ENCODE data around the gene CBR1.
A peak's percentile ranks its signal among the peaks of the same experiment; 100 is the strongest.
"Not testable (repeated sequence)": the region's sequence is repeated elsewhere in the genome, so short reads cannot be mapped to it uniquely, and the experiment has no call there.

Gene CBR1

DNA sequence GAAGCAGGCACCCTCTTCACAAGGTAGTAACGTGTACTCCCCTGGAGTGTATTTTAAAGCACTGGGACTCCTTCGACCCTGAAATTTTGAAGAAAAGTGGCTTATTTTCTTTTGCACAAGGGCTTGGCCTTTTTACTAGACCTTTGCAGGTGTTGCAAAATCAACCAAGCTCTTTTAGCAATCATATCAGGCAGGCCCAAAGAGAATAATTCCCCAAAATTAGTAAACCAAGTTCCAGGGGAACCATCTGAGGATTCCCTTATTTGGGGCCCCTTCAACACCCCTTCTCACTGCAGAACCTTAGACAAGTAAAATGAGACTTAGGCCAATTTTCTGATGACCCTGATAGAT is 28.3 kb downstream of the CBR1 start:
- H3K9me3 ChIP-seq (replicated peaks in 1 of 2; ENCODE audit: control insufficient read depth in 2 of 2, insufficient read depth in 1 of 2, low read depth in 1 of 2, low read length in 2 of 2), result peaks cover 0 to 4% of the 10 kb centered on the region in 2 donors
- no peak overlapping the region for H3K4me2 ChIP-seq (ENCODE audit: insufficient read depth, low read length, poor library complexity, severe bottlenecking)
- WGBS, 2 donors (ENCODE audit: extremely low coverage in 2 of 2, insufficient read length in 2 of 2, insufficient replicate concordance in 1 of 2), result no CpG with 5 or more reads among the region's 2 CpGs
- H3K23ac ChIP-seq (ENCODE audit: low read depth, low read length, poor library complexity), result no peak overlapping the region
- DNase-seq (ENCODE audit: low spot score), result no peak
- no peak overlapping the region for H3K9ac ChIP-seq (ENCODE audit: low read depth, low read length, poor library complexity)
- peaks cover 0 to 27% (median 0%) of the 10 kb centered on the region in 3 experiments for H3K27me3 ChIP-seq (ENCODE audit: control insufficient read depth in 3 of 3, insufficient read depth in 3 of 3, low read depth in 1 of 3, low read length in 3 of 3)
- no peak overlapping the region for H2BK5ac ChIP-seq (ENCODE audit: low read length)
- no peak overlapping the region for H2AK5ac ChIP-seq (ENCODE audit: low read depth, low read length)
- H3K18ac ChIP-seq (ENCODE audit: low read length), result no peak overlapping the region
- no peaks in the 10 kb centered on the region for H3K79me1 ChIP-seq (ENCODE audit: low read depth, low read length)
- H2BK15ac ChIP-seq (ENCODE audit: low read length), result no peak overlapping the region
- H2BK12ac ChIP-seq (ENCODE audit: low read length), result no peak overlapping the region
- H2AFZ ChIP-seq (ENCODE audit: low read length), result no peak overlapping the region
- no peak overlapping the region for H3K4ac ChIP-seq (ENCODE audit: low read length)
- H3K4me1 ChIP-seq (ENCODE audit: control insufficient read depth in 2 of 2, insufficient read depth in 1 of 2, low read depth in 1 of 2, low read length in 2 of 2), result peaks cover 0 to 1% of the 10 kb centered on the region in 2 donors
- H3K36me3 ChIP-seq (replicated peaks in 1 of 2; ENCODE audit: control insufficient read depth in 2 of 2, insufficient read depth in 2 of 2, low read length in 2 of 2), result no peaks in the 10 kb centered on the region
- no peak overlapping the region for H2BK120ac ChIP-seq (ENCODE audit: low read depth, low read length)
- H4K91ac ChIP-seq (ENCODE audit: low read depth, low read length, poor library complexity), result no peak overlapping the region
- H4K8ac ChIP-seq (ENCODE audit: low read depth, low read length), result no peak overlapping the region
- no peak overlapping the region for H3K27ac ChIP-seq (replicated peaks; ENCODE audit: low read length)
- no peak overlapping the region for H3K4me3 ChIP-seq (ENCODE audit: low read length in 2 of 2)
- H3K14ac ChIP-seq (ENCODE audit: low read length), result no peak overlapping the region

DNA sequence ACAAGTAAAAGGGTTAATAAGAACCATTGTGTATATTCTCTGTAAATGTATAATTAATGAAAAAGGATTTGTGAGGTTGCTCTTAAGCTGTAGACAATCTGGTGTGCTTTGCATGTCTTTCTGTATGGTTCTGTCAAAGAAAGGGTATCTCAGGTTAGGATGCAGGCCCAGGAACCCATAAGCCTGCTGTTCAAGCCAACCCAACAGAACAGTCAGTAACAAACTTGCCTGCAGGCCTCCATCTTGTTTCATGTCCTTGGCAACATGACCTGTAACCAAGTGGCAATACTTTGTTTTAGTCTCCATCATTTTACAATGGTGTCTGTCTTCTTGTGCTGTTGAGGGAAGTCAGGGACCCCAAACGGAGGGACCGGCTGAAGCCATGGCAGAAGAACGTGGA is 29.2 kb downstream of the CBR1 start:
- Histone ChIP-seq H3K4me1 (ENCODE audit: control insufficient read depth in 2 of 2, insufficient read depth in 1 of 2, low read depth in 1 of 2, low read length in 2 of 2) (peaks cover 0 to 1% of the 10 kb centered on the region in 2 donors), H3K79me1 (ENCODE audit: low read depth, low read length) (no peaks in the 10 kb centered on the region), H4K8ac (ENCODE audit: low read depth, low read length) (no peak overlapping the region), H2BK12ac (ENCODE audit: low read length) (no peak overlapping the region), H3K4me3 (ENCODE audit: low read length in 2 of 2) (peak overlapping the region in 1 of 2 donors; percentile 51), H3K14ac (ENCODE audit: low read length) (no peak overlapping the region), H2BK120ac (ENCODE audit: low read depth, low read length) (no peak overlapping the region), H3K27ac (replicated peaks; ENCODE audit: low read length) (no peak overlapping the region), H3K36me3 (replicated peaks in 1 of 2; ENCODE audit: control insufficient read depth in 2 of 2, insufficient read depth in 2 of 2, low read length in 2 of 2) (no peaks in the 10 kb centered on the region), H2BK5ac (ENCODE audit: low read length) (no peak overlapping the region), H2BK15ac (ENCODE audit: low read length) (no peak overlapping the region), H3K4me2 (ENCODE audit: insufficient read depth, low read length, poor library complexity, severe bottlenecking) (no peak overlapping the region), H3K23ac (ENCODE audit: low read depth, low read length, poor library complexity) (no peak overlapping the region), H3K18ac (ENCODE audit: low read length) (no peak overlapping the region), H3K27me3 (ENCODE audit: control insufficient read depth in 3 of 3, insufficient read depth in 3 of 3, low read depth in 1 of 3, low read length in 3 of 3) (peaks cover 0 to 27% (median 0%) of the 10 kb centered on the region in 3 experiments), H3K4ac (ENCODE audit: low read length) (no peak overlapping the region), H3K9me3 (replicated peaks in 1 of 2; ENCODE audit: control insufficient read depth in 2 of 2, insufficient read depth in 1 of 2, low read depth in 1 of 2, low read length in 2 of 2) (peaks cover 0 to under 1% of the 10 kb centered on the region in 2 donors), H2AK5ac (ENCODE audit: low read depth, low read length) (no peak overlapping the region), H4K91ac (ENCODE audit: low read depth, low read length, poor library complexity) (no peak overlapping the region), H2AFZ (ENCODE audit: low read length) (no peak overlapping the region), H3K9ac (ENCODE audit: low read depth, low read length, poor library complexity) (no peak overlapping the region)
- DNase-seq (ENCODE audit: low spot score), result no peak
- no CpG with 5 or more reads among the region's 3 CpGs for WGBS, 2 donors (ENCODE audit: extremely low coverage in 2 of 2, insufficient read length in 2 of 2, insufficient replicate concordance in 1 of 2)

DNA sequence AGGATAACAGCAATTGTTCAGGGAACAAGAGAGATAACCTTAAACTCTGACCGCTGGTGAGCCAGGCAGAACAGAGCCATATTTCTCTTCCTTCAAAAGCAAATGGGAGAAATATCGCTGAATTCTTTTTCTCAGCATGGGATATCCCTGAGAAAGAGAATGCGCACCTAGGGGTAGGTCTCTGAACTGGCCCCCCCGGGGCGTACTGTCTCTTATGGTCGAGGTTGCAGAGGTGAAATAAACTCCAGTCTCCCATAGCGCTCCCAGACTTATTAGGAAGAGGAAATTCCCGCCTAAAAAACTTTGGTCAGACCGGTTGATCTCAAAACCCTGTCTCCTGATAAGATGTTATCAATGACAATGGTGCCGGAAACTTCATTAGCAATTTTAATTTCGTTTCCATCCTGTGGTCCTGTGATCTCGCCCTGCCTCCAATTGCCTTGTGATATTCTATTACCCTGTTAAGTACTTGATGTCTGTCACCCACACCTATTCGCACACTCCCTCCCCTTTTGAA is 29.9 kb downstream of the CBR1 start:
- not testable (repeated sequence) for H3K36me3 ChIP-seq (replicated peaks in 1 of 2; ENCODE audit: control insufficient read depth in 2 of 2, insufficient read depth in 2 of 2, low read length in 2 of 2); H2BK5ac ChIP-seq (ENCODE audit: low read length); H3K18ac ChIP-seq (ENCODE audit: low read length); DNase-seq (ENCODE audit: low spot score); H2AFZ ChIP-seq (ENCODE audit: low read length); H3K4me3 ChIP-seq (ENCODE audit: low read length in 2 of 2); H3K9ac ChIP-seq (ENCODE audit: low read depth, low read length, poor library complexity); H3K23ac ChIP-seq (ENCODE audit: low read depth, low read length, poor library complexity); H3K14ac ChIP-seq (ENCODE audit: low read length); H3K4ac ChIP-seq (ENCODE audit: low read length); H3K4me2 ChIP-seq (ENCODE audit: insufficient read depth, low read length, poor library complexity, severe bottlenecking); H3K27ac ChIP-seq (replicated peaks; ENCODE audit: low read length); H4K8ac ChIP-seq (ENCODE audit: low read depth, low read length); H3K9me3 ChIP-seq (replicated peaks in 1 of 2; ENCODE audit: control insufficient read depth in 2 of 2, insufficient read depth in 1 of 2, low read depth in 1 of 2, low read length in 2 of 2); H2AK5ac ChIP-seq (ENCODE audit: low read depth, low read length); H2BK15ac ChIP-seq (ENCODE audit: low read length); H2BK120ac ChIP-seq (ENCODE audit: low read depth, low read length); H2BK12ac ChIP-seq (ENCODE audit: low read length); H4K91ac ChIP-seq (ENCODE audit: low read depth, low read length, poor library complexity); H3K79me1 ChIP-seq (ENCODE audit: low read depth, low read length); H3K4me1 ChIP-seq (ENCODE audit: control insufficient read depth in 2 of 2, insufficient read depth in 1 of 2, low read depth in 1 of 2, low read length in 2 of 2)
- WGBS, 2 donors (ENCODE audit: extremely low coverage in 2 of 2, insufficient read length in 2 of 2, insufficient replicate concordance in 1 of 2), result no CpG with 5 or more reads among the region's 13 CpGs
- H3K27me3 ChIP-seq (ENCODE audit: control insufficient read depth in 3 of 3, insufficient read depth in 3 of 3, low read depth in 1 of 3, low read length in 3 of 3), result peaks cover 0 to 28% (median 0%) of the 10 kb centered on the region in 3 experiments

DNA sequence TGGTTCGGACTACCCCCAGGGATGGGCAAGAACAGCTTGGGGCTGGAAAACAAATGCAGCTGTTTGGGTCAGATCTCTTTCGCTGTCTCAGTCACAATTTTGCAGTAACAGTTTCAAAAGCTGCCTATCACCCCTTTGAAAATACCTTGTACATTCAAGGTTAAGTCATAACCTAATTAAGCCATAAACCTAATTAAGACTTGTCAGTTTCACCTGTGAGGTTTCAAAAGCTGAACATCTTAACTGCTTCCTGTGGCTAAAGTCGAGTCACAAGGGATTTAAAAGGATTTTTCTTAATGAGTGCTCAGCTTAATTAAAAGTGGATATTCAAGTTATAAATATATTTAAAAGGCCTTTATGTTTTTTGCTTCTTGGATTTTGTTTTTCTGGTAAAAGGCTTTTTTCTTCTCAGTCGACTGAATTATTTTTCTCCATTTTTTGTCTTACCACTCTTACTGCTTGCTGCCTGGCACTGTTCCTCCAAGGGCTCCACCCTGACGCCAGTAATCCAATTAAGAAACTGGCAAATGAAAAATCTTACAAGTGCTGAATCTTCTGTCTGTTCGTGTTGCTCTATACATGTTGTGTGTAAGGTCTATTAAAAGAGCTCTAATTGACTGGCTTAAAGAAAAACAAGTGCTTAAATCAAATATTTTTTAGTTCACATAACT is 31.3 kb downstream of the CBR1 start:
- Histone ChIP-seq H3K27me3 (ENCODE audit: control insufficient read depth in 3 of 3, insufficient read depth in 3 of 3, low read depth in 1 of 3, low read length in 3 of 3) (peaks cover 0 to 35% (median 0%) of the 10 kb centered on the region in 3 experiments), H3K23ac (ENCODE audit: low read depth, low read length, poor library complexity) (no peak overlapping the region), H2BK15ac (ENCODE audit: low read length) (no peak overlapping the region), H2AFZ (ENCODE audit: low read length) (no peak overlapping the region), H3K27ac (replicated peaks; ENCODE audit: low read length) (no peak overlapping the region), H2AK5ac (ENCODE audit: low read depth, low read length) (no peak overlapping the region), H3K14ac (ENCODE audit: low read length) (no peak overlapping the region), H3K4me3 (ENCODE audit: low read length in 2 of 2) (no peak overlapping the region), H3K4me2 (ENCODE audit: insufficient read depth, low read length, poor library complexity, severe bottlenecking) (no peak overlapping the region), H3K4me1 (ENCODE audit: control insufficient read depth in 2 of 2, insufficient read depth in 1 of 2, low read depth in 1 of 2, low read length in 2 of 2) (peaks cover 0 to 5% of the 10 kb centered on the region in 2 donors), H2BK5ac (ENCODE audit: low read length) (no peak overlapping the region), H3K9ac (ENCODE audit: low read depth, low read length, poor library complexity) (no peak overlapping the region), H3K36me3 (replicated peaks in 1 of 2; ENCODE audit: control insufficient read depth in 2 of 2, insufficient read depth in 2 of 2, low read length in 2 of 2) (no peaks in the 10 kb centered on the region), H3K4ac (ENCODE audit: low read length) (no peak overlapping the region), H2BK12ac (ENCODE audit: low read length) (no peak overlapping the region), H3K18ac (ENCODE audit: low read length) (no peak overlapping the region), H4K8ac (ENCODE audit: low read depth, low read length) (no peak overlapping the region), H2BK120ac (ENCODE audit: low read depth, low read length) (no peak overlapping the region), H3K9me3 (replicated peaks in 1 of 2; ENCODE audit: control insufficient read depth in 2 of 2, insufficient read depth in 1 of 2, low read depth in 1 of 2, low read length in 2 of 2) (no peaks in the 10 kb centered on the region), H4K91ac (ENCODE audit: low read depth, low read length, poor library complexity) (no peak overlapping the region), H3K79me1 (ENCODE audit: low read depth, low read length) (no peaks in the 10 kb centered on the region)
- no peak for DNase-seq (ENCODE audit: low spot score)
- WGBS, 2 donors (ENCODE audit: extremely low coverage in 2 of 2, insufficient read length in 2 of 2, insufficient replicate concordance in 1 of 2), result no CpG with 5 or more reads among the region's 6 CpGs
